KMS-11 (cell line): ENCODE data around the gene PER3.

ENCODE experiments used
- H2AFZ ChIP-seq: fragments of 200-600 bp; sonication (generic); 2 replicates; pipeline ENCODE4 v1.6.1; 2016; ENCODE audit warnings: antibody characterized with exemption, mixed run types, low read depth
- H3K27ac ChIP-seq: fragments of 200-600 bp; sonication (generic); 2 replicates; pipeline ENCODE4 v1.6.1; 2016; ENCODE audit warnings: mild to moderate bottlenecking, mixed run types
- H3K27me3 ChIP-seq: fragments of 200-600 bp; sonication (generic); 2 replicates; pipeline ENCODE4 v1.6.1; 2017; ENCODE audit warnings: mild to moderate bottlenecking, low read depth, mixed run types, moderate library complexity; ENCODE audit not compliant: insufficient read depth
- H3K36me3 ChIP-seq: fragments of 200-600 bp; sonication (generic); 2 replicates; pipeline ENCODE4 v1.6.1; 2017; ENCODE audit warnings: mild to moderate bottlenecking, mixed run types; ENCODE audit not compliant: insufficient read depth
- H3K4me1 ChIP-seq: fragments of 200-600 bp; sonication (generic); 2 replicates; pipeline ENCODE4 v1.6.1; 2016; ENCODE audit warnings: mild to moderate bottlenecking, low read depth, mixed run types; ENCODE audit not compliant: poor library complexity, severe bottlenecking
- H3K4me2 ChIP-seq: fragments of 200-600 bp; sonication (generic); 2 replicates; pipeline ENCODE4 v1.7.0; 2016; ENCODE audit warnings: mild to moderate bottlenecking, mixed run types
- H3K4me3 ChIP-seq: fragments of 200-600 bp; sonication (generic); IDR thresholded peaks from 2 replicates; pipeline ENCODE4 v1.6.1; 2017; ENCODE audit warnings: low read depth, low read length, mixed read lengths; ENCODE audit not compliant: insufficient read depth
- H3K79me2 ChIP-seq: fragments of 200-600 bp; sonication (generic); 2 replicates; pipeline ENCODE4 v1.6.1; 2016; ENCODE audit warnings: low read depth, mixed run types; ENCODE audit not compliant: insufficient read depth
- H3K9ac ChIP-seq: fragments of 200-600 bp; sonication (generic); 2 replicates; pipeline ENCODE4 v1.6.1; 2016; ENCODE audit warnings: mild to moderate bottlenecking, mixed run types
- H4K20me1 ChIP-seq: fragments of 200-600 bp; sonication (generic); 2 replicates; pipeline ENCODE4 v1.6.1; 2016; ENCODE audit warnings: mild to moderate bottlenecking, mixed run types; ENCODE audit not compliant: insufficient read depth
- TF ChIP-seq, protein P1 (sequence below): fragments of 200-600 bp; sonication (generic); conservative IDR thresholded peaks from 2 replicates; pipeline ENCODE4 v1.6.1; 2017; ENCODE audit warnings: low read depth, mild to moderate bottlenecking, antibody characterized with exemption, low read length, moderate library complexity, mixed read lengths

PER3 gene

DNA sequence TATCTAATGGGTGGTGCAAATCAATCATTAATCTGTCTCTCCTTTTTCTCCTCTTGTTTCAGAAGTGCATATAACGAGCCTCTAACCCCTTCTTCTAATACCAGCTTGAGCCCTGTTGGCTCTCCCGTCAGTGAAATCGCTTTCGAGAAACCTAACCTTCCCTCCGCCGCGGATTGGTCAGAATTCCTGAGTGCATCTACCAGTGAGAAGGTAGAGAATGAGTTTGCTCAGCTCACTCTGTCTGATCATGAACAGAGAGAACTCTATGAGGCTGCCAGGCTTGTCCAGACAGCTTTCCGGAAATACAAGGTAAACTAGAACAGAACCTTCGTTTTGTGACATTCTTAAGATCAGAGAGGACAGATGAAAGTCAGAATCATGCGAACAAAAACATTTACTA, 38.3 kb upstream of the PER3 start:
- H3K36me3 ChIP-seq, result no peaks in the 10 kb centered on the region
- H4K20me1 ChIP-seq, result no peaks in the 10 kb centered on the region
- H3K9ac ChIP-seq, result no peak overlapping the region
- no peak overlapping the region for H3K4me2 ChIP-seq
- no peak overlapping the region for H3K4me3 ChIP-seq
- H2AFZ ChIP-seq, result no peak overlapping the region
- no peaks in the 10 kb centered on the region for H3K4me1 ChIP-seq
- H3K79me2 ChIP-seq, result no peaks in the 10 kb centered on the region
- TF ChIP-seq, protein P1, sequence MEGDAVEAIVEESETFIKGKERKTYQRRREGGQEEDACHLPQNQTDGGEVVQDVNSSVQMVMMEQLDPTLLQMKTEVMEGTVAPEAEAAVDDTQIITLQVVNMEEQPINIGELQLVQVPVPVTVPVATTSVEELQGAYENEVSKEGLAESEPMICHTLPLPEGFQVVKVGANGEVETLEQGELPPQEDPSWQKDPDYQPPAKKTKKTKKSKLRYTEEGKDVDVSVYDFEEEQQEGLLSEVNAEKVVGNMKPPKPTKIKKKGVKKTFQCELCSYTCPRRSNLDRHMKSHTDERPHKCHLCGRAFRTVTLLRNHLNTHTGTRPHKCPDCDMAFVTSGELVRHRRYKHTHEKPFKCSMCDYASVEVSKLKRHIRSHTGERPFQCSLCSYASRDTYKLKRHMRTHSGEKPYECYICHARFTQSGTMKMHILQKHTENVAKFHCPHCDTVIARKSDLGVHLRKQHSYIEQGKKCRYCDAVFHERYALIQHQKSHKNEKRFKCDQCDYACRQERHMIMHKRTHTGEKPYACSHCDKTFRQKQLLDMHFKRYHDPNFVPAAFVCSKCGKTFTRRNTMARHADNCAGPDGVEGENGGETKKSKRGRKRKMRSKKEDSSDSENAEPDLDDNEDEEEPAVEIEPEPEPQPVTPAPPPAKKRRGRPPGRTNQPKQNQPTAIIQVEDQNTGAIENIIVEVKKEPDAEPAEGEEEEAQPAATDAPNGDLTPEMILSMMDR, result no peak
- no peak overlapping the region for H3K27ac ChIP-seq
- no peaks in the 10 kb centered on the region for H3K27me3 ChIP-seq

DNA sequence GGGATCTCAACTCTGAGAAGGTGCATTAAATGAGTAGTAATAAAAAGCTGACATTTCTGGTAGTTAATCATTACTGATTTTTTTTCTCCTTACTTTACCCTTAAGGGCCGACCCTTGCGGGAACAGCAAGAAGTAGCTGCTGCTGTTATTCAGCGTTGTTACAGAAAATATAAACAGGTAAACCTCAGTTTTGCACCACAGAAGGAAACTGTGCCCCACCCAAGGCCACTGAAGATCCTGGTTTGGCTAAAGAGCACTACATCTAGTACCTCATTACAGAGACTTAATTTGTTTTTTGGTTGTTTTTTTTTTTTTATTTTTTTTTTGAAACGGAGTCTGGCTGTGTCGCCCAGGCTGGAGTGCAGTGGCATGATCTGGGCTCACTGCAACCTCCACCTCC, 36.5 kb upstream of the PER3 start:
- Histone ChIP-seq H3K79me2 (no peaks in the 10 kb centered on the region), H3K4me2 (no peak overlapping the region), H3K9ac (no peak overlapping the region), H3K4me1 (no peaks in the 10 kb centered on the region), H3K36me3 (no peaks in the 10 kb centered on the region), H4K20me1 (no peaks in the 10 kb centered on the region), H2AFZ (no peak overlapping the region), H3K27ac (no peak overlapping the region), H3K27me3 (no peaks in the 10 kb centered on the region), H3K4me3 (no peak overlapping the region)
- TF ChIP-seq, protein P1, result no peak

DNA sequence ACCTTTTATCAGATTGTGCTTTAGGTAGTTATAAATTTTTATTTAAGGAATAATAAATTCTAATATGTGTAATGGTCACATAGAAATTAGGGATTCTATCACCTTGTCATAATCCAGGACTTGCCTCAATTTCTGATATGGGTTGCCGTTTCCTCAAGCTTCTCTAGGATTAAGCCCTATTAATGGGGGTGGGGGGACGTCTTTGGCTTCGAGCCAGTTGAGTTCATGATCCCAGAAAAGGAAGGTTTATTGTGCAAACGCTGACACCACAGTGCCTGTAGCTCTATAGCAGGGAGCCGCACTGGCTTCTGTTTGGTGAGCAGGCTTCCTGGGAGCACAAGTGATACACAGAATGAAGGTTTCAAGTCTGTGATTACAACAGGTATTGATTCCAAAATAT, 35.0 kb upstream of the PER3 start:
- H3K36me3 ChIP-seq, result no peaks in the 10 kb centered on the region
- H3K27ac ChIP-seq, result no peak overlapping the region
- no peaks in the 10 kb centered on the region for H3K4me1 ChIP-seq
- no peak overlapping the region for H3K4me2 ChIP-seq
- no peaks in the 10 kb centered on the region for H3K79me2 ChIP-seq
- TF ChIP-seq, protein P1, result no peak
- no peak overlapping the region for H2AFZ ChIP-seq
- H4K20me1 ChIP-seq, result no peaks in the 10 kb centered on the region
- H3K9ac ChIP-seq, result no peak overlapping the region
- H3K27me3 ChIP-seq, result no peaks in the 10 kb centered on the region
- H3K4me3 ChIP-seq, result no peak overlapping the region

DNA sequence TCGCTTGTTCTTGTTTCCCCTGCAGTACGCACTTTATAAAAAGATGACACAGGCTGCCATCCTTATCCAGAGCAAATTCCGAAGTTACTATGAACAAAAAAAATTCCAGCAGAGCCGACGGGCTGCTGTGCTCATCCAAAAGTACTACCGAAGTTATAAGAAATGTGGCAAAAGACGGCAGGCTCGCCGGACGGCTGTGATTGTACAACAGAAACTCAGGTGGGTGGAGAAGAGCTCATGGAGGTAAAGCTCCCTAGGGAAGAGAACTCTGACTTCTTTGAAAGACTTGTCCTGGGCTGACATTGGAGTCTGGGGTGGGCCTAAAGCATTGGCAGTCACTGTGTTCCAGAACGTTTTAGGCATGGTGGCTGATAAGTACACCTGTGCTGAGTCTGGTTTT, 32.9 kb upstream of the PER3 start:
- no peaks in the 10 kb centered on the region for H3K36me3 ChIP-seq
- no peak overlapping the region for H3K9ac ChIP-seq
- no peak overlapping the region for H2AFZ ChIP-seq
- H3K27ac ChIP-seq, result no peak overlapping the region
- TF ChIP-seq, protein P1, result no peak
- H3K27me3 ChIP-seq, result no peaks in the 10 kb centered on the region
- no peak overlapping the region for H3K4me3 ChIP-seq
- no peaks in the 10 kb centered on the region for H4K20me1 ChIP-seq
- H3K79me2 ChIP-seq, result no peaks in the 10 kb centered on the region
- H3K4me1 ChIP-seq, result no peaks in the 10 kb centered on the region
- H3K4me2 ChIP-seq, result no peak overlapping the region
